Aorta (tissue), 5 donors: ENCODE measurements around the gene TP73. TPM values are rescaled to one million over a fixed set of nuclear protein-coding genes. Genes with fewer than 3 reads are reported as not detected.

Experiments
- ATAC-seq: fragments of 200-7000 bp; cut with Tn5 transposase; one replicate; pipeline ENCODE4 v1.9.1; 2022; ENCODE audit warnings: moderate library complexity; ENCODE audit not compliant: low FRiP score
- DNase-seq, 2 donors: peaks; one replicate each; pipeline ENCODE4 v3.0.0-alpha.2; 2020
- H3K27ac ChIP-seq, 2 donors: one replicate each; pipeline ENCODE4 v1.5.1; 2013; ENCODE audit warnings: low read length in 2 of 2, mild to moderate bottlenecking in 2 of 2, moderate library complexity in 2 of 2, control low read depth in 1 of 2, inconsistent platforms in 1 of 2, low read depth in 1 of 2
- H3K27me3 ChIP-seq, 2 donors: one replicate each; pipeline ENCODE4 v1.6.1; 2013; ENCODE audit warnings: control low read depth in 1 of 2, low read length in 1 of 2, mild to moderate bottlenecking in 1 of 2, moderate library complexity in 1 of 2; ENCODE audit not compliant: insufficient read depth in 2 of 2, control insufficient read depth in 1 of 2
- H3K36me3 ChIP-seq, 2 donors: one replicate each; pipeline ENCODE4 v1.6.1; 2013; ENCODE audit warnings: control low read depth in 1 of 2, low read length in 1 of 2, mild to moderate bottlenecking in 1 of 2; ENCODE audit not compliant: insufficient read depth in 2 of 2, control insufficient read depth in 1 of 2
- H3K4me1 ChIP-seq, 2 donors: one replicate each; pipeline ENCODE4 v1.6.1; 2013; ENCODE audit warnings: low read length in 2 of 2, control low read depth in 1 of 2, mild to moderate bottlenecking in 1 of 2, moderate library complexity in 1 of 2; ENCODE audit not compliant: insufficient read depth in 2 of 2, control insufficient read depth in 1 of 2
- H3K4me3 ChIP-seq, 2 donors: one replicate each; pipeline ENCODE4 v1.5.1; 2013; ENCODE audit warnings: low read length in 2 of 2, control low read depth in 1 of 2, mild to moderate bottlenecking in 1 of 2
- H3K9me3 ChIP-seq: one replicate; pipeline ENCODE4 v1.6.1; 2013; ENCODE audit warnings: mild to moderate bottlenecking, low read length; ENCODE audit not compliant: control insufficient read depth
- WGBS, 2 donors: extraction: QIAGEN DNeasy Blood & Tissue Kit; methylation state at CpG; one replicate each; pipeline ENCODE4 v1.1.7; 2013; 5-methylcytosine and 5-hydroxymethylcytosine counted together
- intact Hi-C, 2 donors: fragments of 100-400 bp; cut with DNase I; formaldehyde crosslinking; loops; one replicate each; pipeline versions ENCODE4 v1.14.2 to v1.15.0; 2022
- polyA plus RNA-seq, 2 donors: library from polyadenylated mRNA; stranded (reverse); fragments of 200-250 nt; gene quantifications; one replicate each; pipeline ENCODE4 v1.2.3, GENCODE V29; 2013
- total RNA-seq, 2 donors: library from RNA; stranded (reverse); fragmentation: NEBNext Ultra II Directional; extraction: Animal tissue kit (Norgen Biotek cat#: 25700); gene quantifications; one replicate each; pipeline ENCODE4 v1.2.1, GENCODE V29; 2021
- donor health status: healthy with polysubstance abuse.
- donor health status: Bipolar disorder and iron deficiency.
- donor health status: DM: no; HTN: no; CAD: no.
- donor health status: DM: no; HTN: no; CAD: no.
- donor health status: DM: yes; HTN: yes; CAD: no.

Gene TP73
- total and polyA plus RNA-seq, 4 donors = 0.18 to 0.38 TPM; not detected in 2

DNA sequence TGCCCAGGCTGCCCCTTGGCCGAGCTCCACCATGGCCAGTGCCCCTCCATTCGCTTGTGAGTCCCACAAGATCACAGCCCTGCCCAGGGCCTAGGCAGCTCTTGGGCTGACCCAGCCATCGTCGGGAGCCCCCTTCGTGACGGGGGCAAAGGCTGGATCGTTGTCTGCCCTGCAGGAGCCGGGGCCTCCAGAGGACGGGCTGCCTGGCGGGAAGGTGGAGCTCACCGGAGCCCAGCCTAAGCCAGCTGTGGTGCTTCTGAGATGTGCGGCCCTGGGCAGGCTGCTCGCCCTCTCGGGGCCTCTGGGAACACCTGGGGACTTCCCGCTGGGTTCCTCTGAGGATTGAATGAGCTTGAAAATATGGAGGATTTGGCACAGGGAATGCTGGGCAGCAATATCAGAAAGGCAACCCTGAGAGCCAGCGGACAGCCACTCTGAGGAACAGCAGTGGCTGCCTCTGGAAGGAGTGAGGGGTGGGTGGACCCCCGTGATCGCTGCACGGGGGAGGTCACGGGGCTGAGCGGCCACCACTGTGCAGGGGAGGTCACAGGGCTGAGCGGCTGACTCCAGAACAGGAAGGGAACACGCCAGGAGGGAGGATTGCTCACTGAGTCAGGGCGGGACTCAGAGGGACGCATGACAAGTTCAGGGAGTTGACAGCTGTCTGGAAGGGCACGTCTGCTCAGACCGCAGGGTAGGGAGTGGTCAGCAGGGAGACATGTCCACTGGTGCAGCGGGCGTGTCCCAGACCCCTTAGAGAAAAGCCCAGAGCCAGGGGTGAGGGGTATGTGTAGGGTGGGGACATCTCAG lies 19.3 kb downstream of the TP73 start:
- Histone ChIP-seq H3K27me3 (no peaks in the 10 kb centered on the region), H3K4me3 (no peak overlapping the region), H3K9me3 (no peaks in the 10 kb centered on the region), H3K36me3 (no peaks in the 10 kb centered on the region), H3K4me1 (no peaks in the 10 kb centered on the region), H3K27ac (no peak overlapping the region)
- ATAC-seq = no peak
- peak; percentile 36 to 70 for DNase-seq
- intact Hi-C loops = no loop called here
- 58 to 68% methylated on average over 29 of the region's 29 CpGs for WGBS, 2 donors

DNA sequence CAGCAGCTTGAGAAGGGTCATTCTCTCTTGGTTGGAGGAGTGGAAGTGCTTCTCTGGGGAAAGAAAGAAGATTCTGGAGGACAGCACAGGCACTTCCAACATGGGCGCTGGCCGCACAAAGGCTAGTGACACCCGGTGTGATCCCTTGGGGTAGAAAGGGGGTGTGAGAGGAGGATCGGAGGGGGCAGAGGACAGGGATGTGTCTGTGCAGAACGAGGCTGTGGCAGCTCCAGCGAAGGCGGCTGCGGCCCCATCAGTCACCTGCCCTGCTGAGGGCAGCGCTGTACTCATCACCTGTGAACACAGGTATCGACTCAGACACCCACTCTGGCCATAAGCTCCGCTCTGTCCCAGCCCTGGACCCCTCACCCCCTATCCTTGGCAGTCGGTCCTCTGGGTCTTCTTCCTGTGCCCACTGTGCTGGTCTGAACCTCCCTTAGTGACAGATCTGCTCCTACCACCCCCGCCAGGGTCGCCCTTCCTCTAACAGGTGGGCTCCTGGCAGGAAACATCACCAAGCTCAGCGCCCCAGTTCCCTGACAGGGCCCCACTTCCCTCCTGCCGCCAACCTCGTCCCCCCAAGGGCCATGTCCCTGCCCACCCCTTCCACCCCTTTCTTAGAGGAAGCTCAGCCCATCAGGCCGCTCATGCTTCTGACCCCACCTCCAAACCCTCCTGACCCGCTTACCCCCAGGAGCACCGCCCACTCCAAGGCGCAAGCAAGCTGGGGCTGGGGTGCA lies 20.1 kb downstream of the TP73 start:
- intact Hi-C loops = no loop called here
- Histone ChIP-seq H3K36me3 (no peaks in the 10 kb centered on the region), H3K4me1 (no peaks in the 10 kb centered on the region), H3K9me3 (no peaks in the 10 kb centered on the region), H3K27ac (no peak overlapping the region), H3K27me3 (no peaks in the 10 kb centered on the region), H3K4me3 (no peak overlapping the region)
- DNase-seq (peak; percentile 36 to 51), ATAC-seq (no peak)
- 84 to 86% methylated on average over 21 of the region's 21 CpGs for WGBS, 2 donors

DNA sequence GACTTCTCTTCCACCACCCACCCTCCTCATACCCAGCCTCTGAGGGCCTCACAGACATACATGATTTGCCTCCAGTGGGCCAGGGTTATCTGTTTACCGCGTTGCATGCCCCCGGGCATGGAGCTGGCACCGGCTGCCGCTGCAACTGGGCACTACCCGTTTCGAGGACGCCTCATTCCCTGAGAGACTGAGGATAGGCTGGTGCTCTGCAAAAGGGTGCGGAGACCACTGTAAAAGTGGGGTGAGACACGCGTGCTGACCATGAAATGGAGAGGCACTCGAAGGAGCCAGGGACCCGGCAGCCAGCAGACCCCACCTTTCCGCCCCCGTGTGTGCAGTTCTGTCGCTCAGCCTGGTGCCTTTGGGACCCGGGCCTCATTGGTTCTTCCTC lies 20.6 kb downstream of the TP73 start:
- ATAC-seq = no peak
- no peaks in the 10 kb centered on the region for H3K4me1 ChIP-seq
- 83 to 90% methylated on average over 17 of the region's 17 CpGs for WGBS, 2 donors
- H3K9me3 ChIP-seq = no peaks in the 10 kb centered on the region
- peak; percentile 42 to 59 for DNase-seq
- H3K27ac ChIP-seq = no peak overlapping the region
- intact Hi-C loops = no loop called here
- no peaks in the 10 kb centered on the region for H3K27me3 ChIP-seq
- no peak overlapping the region for H3K4me3 ChIP-seq
- no peaks in the 10 kb centered on the region for H3K36me3 ChIP-seq

- Histone ChIP-seq H3K27ac (no peak overlapping the region), H3K4me1 (no peaks in the 10 kb centered on the region), H3K36me3 (no peaks in the 10 kb centered on the region), H3K9me3 (no peaks in the 10 kb centered on the region), H3K4me3 (no peak overlapping the region), H3K27me3 (no peaks in the 10 kb centered on the region)
- DNase-seq (peak; percentile 27 to 65), ATAC-seq (no peak)
- intact Hi-C loops = no loop called here
- 89 to 91% methylated on average over 24 to 25 of the region's 25 CpGs for WGBS, 2 donors
These were observed 21.2 kb downstream of the TP73 start for GRCh38 chr1:3673381-3674099.

GRCh38 chr1:3674100-3675094 lies 22.1 kb downstream of the TP73 start:
- Histone ChIP-seq H3K4me3 (no peak overlapping the region), H3K27ac (no peak overlapping the region), H3K4me1 (no peaks in the 10 kb centered on the region), H3K27me3 (no peaks in the 10 kb centered on the region), H3K9me3 (no peaks in the 10 kb centered on the region), H3K36me3 (no peaks in the 10 kb centered on the region)
- ATAC-seq (no peak), DNase-seq (peak in 1 of 2 donors; percentile 36)
- 59 to 60% methylated on average over 25 to 30 of the region's 30 CpGs for WGBS, 2 donors
- intact Hi-C loops = no loop called here

DNA sequence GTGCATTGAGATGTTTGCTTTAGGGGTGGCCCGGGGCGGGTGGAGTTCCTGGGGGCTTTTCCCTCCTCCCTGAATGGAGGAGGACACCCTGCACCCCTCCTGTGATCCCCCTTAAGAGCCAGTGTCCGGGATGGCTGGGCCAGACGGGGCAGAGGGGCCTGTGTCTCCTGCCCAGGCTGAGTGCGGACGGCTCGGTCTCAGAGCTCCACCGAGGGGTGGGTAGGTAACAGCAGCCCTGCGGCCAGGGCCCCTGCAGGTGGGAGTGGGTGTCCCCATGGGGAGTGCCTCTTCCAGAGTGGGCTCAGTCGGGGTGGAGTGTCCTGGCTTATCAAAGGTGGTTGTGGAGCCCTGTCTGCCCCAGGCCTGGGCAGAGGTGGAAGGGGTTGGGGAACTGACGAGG lies 23.1 kb downstream of the TP73 start:
- ATAC-seq (no peak), DNase-seq (peak in 1 of 2 donors; percentile 31)
- Histone ChIP-seq H3K27ac (no peak overlapping the region), H3K9me3 (no peaks in the 10 kb centered on the region), H3K27me3 (no peaks in the 10 kb centered on the region), H3K4me3 (no peak overlapping the region), H3K36me3 (no peaks in the 10 kb centered on the region), H3K4me1 (no peaks in the 10 kb centered on the region)
- 78 to 84% methylated on average over 11 of the region's 11 CpGs for WGBS, 2 donors
- intact Hi-C loops = no loop called here

DNA sequence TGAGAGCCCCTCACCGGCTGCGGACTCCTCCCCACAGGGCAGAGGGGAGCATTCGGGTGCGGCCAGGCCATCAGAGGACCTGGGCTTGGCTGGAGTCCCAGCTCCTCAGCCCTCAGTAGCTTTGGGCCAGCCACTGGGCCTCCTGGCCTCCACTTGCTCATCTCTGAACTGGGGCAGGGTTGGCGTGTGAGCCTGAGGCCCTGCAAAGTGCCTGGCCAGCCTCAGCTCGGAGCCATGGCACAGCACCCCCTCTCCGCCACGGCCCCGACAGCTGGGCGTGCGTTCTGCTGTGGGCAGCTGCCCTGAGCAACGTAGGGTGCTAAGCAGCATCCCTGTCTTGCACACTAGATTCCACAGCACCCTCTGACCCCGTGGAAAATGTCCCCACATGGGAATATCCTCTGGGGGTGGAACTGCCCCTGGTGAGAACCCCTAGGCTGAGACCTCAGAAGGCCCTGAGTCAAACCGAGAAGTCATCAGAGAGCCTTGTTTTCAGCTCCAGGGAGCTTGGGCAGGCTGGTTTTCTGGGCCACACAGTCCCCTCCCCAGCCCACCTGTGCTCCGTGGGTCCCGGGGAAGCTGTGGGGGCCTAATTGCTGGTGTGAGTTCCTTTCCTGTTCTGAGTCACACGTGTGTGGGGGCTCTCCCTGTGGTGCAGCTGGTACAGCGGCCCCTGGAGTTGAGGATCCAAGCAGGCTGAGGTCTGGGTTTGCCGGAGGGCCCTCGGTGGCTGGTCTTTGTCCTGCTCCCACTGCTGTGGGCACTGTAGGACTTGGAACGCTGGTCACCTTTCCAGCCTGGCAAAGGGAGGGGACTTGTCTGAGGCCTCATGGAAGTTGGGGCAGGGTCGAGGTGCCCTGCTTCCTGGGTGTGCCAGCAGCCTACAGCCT lies 24.5 kb downstream of the TP73 start:
- Histone ChIP-seq H3K4me3 (no peak overlapping the region), H3K9me3 (no peaks in the 10 kb centered on the region), H3K27me3 (no peaks in the 10 kb centered on the region), H3K36me3 (no peaks in the 10 kb centered on the region), H3K4me1 (no peaks in the 10 kb centered on the region), H3K27ac (no peak overlapping the region)
- intact Hi-C loops = no loop called here
- ATAC-seq = peak; percentile 21
- DNase-seq = peak in 1 of 2 donors; percentile 43
- 88 to 90% methylated on average over 22 of the region's 22 CpGs for WGBS, 2 donors
